H1 (cell line): ENCODE data around the gene NAV2. TPM values are rescaled to one million over a fixed set of nuclear protein-coding genes. Genes with fewer than 3 reads are reported as not detected.

Experiments
- BCL11A ChIP-seq, 2 experiments: IDR thresholded peaks; one replicate each; pipeline ENCODE4 v1.6.1; 2011; ENCODE audit warnings: low read depth in 2 of 2, low read length in 2 of 2, mild to moderate bottlenecking in 2 of 2
- CHD7 ChIP-seq: fragments of 300-600 bp; sonication (generic); IDR thresholded peaks from 2 replicates; pipeline ENCODE4 v1.7.1; 2012; ENCODE audit warnings: low read length, moderate library complexity, mild to moderate bottlenecking, inconsistent platforms; ENCODE audit not compliant: insufficient replicate concordance
- EGR1 ChIP-seq: IDR thresholded peaks from 2 replicates; pipeline ENCODE4 v1.6.1; 2011; ENCODE audit warnings: low read depth, low read length, borderline replicate concordance
- EZH2 ChIP-seq: fragments of 200-600 bp; sonication (generic); IDR thresholded peaks from 2 replicates; pipeline ENCODE4 v1.7.1; 2012; ENCODE audit warnings: low read depth, mild to moderate bottlenecking, moderate library complexity, low read length, inconsistent platforms; ENCODE audit not compliant: severe bottlenecking
- RAD21 ChIP-seq, 2 experiments: IDR thresholded peaks in 1 of 2; conservative IDR thresholded peaks in 1 of 2; 2 replicates each; pipeline ENCODE4 v1.6.1; 2011; ENCODE audit warnings: low read depth in 2 of 2, low read length in 2 of 2, improper control_type of control experiment in 1 of 2, inconsistent platforms in 1 of 2, mild to moderate bottlenecking in 1 of 2, moderate library complexity in 1 of 2
- TAF7 ChIP-seq: optimal IDR thresholded peaks from 2 replicates; pipeline ENCODE3; 2011; ENCODE audit warnings: low read depth, mild to moderate bottlenecking, inconsistent platforms, low read length, moderate library complexity, borderline replicate concordance
- TCF12 ChIP-seq: IDR thresholded peaks from 2 replicates; pipeline ENCODE4 v1.6.1; 2011; ENCODE audit warnings: low read depth, mild to moderate bottlenecking, low read length
- USF2 ChIP-seq: IDR thresholded peaks from 2 replicates; pipeline ENCODE4 v1.6.1; 2011; ENCODE audit warnings: low read length, improper control_type of control experiment
- ZNF274 ChIP-seq: IDR thresholded peaks from 2 replicates; pipeline ENCODE4 v1.7.0; 2012; ENCODE audit warnings: low read length, borderline replicate concordance; ENCODE audit errors: extremely low read depth
- polyA plus RNA-seq, 7 experiments: library from polyadenylated mRNA; depleted of rRNA in 3 of 7; stranded (reverse) in 5 of 7; unstranded in 2 of 7; fragments of >200 nt in 5 of 7; fragments of 200-250 nt in 2 of 7; gene quantifications; 1 replicate in 5 of 7; 2 replicates in 1 of 7; 4 replicates in 1 of 7; pipeline versions ENCODE4 v1.2.1 to v1.2.3, GENCODE V29; 2011 to 2013; ENCODE audit warnings: missing spikeins in 2 of 7, mixed read lengths in 2 of 7
- total RNA-seq: library from RNA; stranded (reverse); fragmentation: NEBNext Ultra II Directional; extraction: Animal tissue kit (Norgen Biotek cat#: 25700); gene quantifications from 2 replicates; pipeline ENCODE4 v1.2.1, GENCODE V29; 2021

The NAV2 gene
- total and polyA plus RNA-seq, 2 of the 8 experiments (the other 6 are each of a cell fraction or from before 2014, with no cell fraction given), result 35.6 to 73.6 TPM

- TF ChIP-seq CHD7 (no peak), TCF12 (no peak), BCL11A (IDR thresholded peaks at IDR 0.05; ENCODE audit: low read depth in 2 of 2, low read length in 2 of 2) (no peak), TAF7 (no peak), EGR1 (no peak), USF2 (no peak), EZH2 (no peak), ZNF274 (no peak), RAD21 (IDR thresholded peaks at IDR 0.05 in 1 of 2, conservative IDR thresholded peaks at IDR 0.05 in 1 of 2; ENCODE audit: low read depth in 2 of 2, low read length in 2 of 2) (no peak)
These were observed 37.8 kb upstream of the NAV2 start (continued) for GRCh38 chr11:19674836-19675235.
